GM04504 (cell line): ENCODE data around the gene SPRY4.
"Not testable (repeated sequence)": the region's sequence is repeated elsewhere in the genome, so short reads cannot be mapped to it uniquely, and the experiment has no call there.

ENCODE experiments used
- DNase-seq: peaks from one replicate; pipeline ENCODE4 v3.0.0-alpha.2; 2012; ENCODE audit warnings: low read depth

SPRY4 gene

GRCh38 chr5:142324871-142325724, at the start of gene SPRY4:
Gene SPRY4, minus strand, starts transcription at chr5:142325021. Its CDS starts 9,913 bp downstream, at chr5:142315108.
- peak; percentile 96 for DNase-seq

- no peak for DNase-seq
Observed at GRCh38 chr5:142368529-142368928, 43.7 kb upstream of the SPRY4 start.

GRCh38 chr5:142366007-142366406, 41.2 kb upstream of the SPRY4 start:
- no peak for DNase-seq

GRCh38 chr5:142364251-142365145, 39.7 kb upstream of the SPRY4 start:
- DNase-seq, result no peak

- DNase-seq, result no peak
Observed at GRCh38 chr5:142363619-142363963, 38.8 kb upstream of the SPRY4 start.

- not testable (repeated sequence) for DNase-seq
Observed at GRCh38 chr5:142362193-142362592, 37.4 kb upstream of the SPRY4 start.

GRCh38 chr5:142360607-142361120, 35.8 kb upstream of the SPRY4 start:
- no peak for DNase-seq

GRCh38 chr5:142360051-142360498, 35.3 kb upstream of the SPRY4 start:
- no peak for DNase-seq

GRCh38 chr5:142358648-142359047, 33.8 kb upstream of the SPRY4 start:
- DNase-seq, result no peak

GRCh38 chr5:142358121-142358520, 33.3 kb upstream of the SPRY4 start:
- no peak for DNase-seq

GRCh38 chr5:142357469-142358090, 32.8 kb upstream of the SPRY4 start:
- DNase-seq, result no peak

- peak; percentile 82 for DNase-seq
Observed at GRCh38 chr5:142356716-142357468, 32.1 kb upstream of the SPRY4 start.

GRCh38 chr5:142356349-142356715, 31.5 kb upstream of the SPRY4 start:
- DNase-seq, result peak; percentile 71

- DNase-seq, result no peak
Observed at GRCh38 chr5:142353071-142353472, 28.3 kb upstream of the SPRY4 start.

- DNase-seq, result no peak
Observed at GRCh38 chr5:142350021-142350420, 25.2 kb upstream of the SPRY4 start.

GRCh38 chr5:142346706-142347105, 21.9 kb upstream of the SPRY4 start:
- no peak for DNase-seq

GRCh38 chr5:142344915-142345314, 20.1 kb upstream of the SPRY4 start:
- not testable (repeated sequence) for DNase-seq

GRCh38 chr5:142343531-142343930, 18.7 kb upstream of the SPRY4 start:
- no peak for DNase-seq

GRCh38 chr5:142342128-142342981, 17.5 kb upstream of the SPRY4 start:
- DNase-seq, result no peak

GRCh38 chr5:142339781-142340180, 15.0 kb upstream of the SPRY4 start:
- DNase-seq, result no peak

- no peak for DNase-seq
Observed at GRCh38 chr5:142334538-142334937, 9.7 kb upstream of the SPRY4 start.
